Esophagus muscularis mucosa (tissue), 4 donors: ENCODE measurements around the gene AGAP4.
"Not testable (repeated sequence)": the region's sequence is repeated elsewhere in the genome, so short reads cannot be mapped to it uniquely, and the experiment has no call there.

ENCODE experiments used
- EP300 ChIP-seq: sonication (generic); formaldehyde crosslinking; IDR thresholded peaks from one replicate; pipeline ENCODE4 v1.6.1; 2017; ENCODE audit warnings: antibody characterized with exemption
- POLR2A ChIP-seq: fragments of 450-650 bp; IDR thresholded peaks from one replicate; pipeline ENCODE4 v1.6.1; 2017; ENCODE audit warnings: antibody characterized with exemption, moderate library complexity, mild to moderate bottlenecking, low read depth
- TF ChIP-seq, protein P1 (sequence below), 3 experiments: fragments of 200-600 bp in 2 of 3; fragments of 450-650 bp in 1 of 3; sonication (generic) in 2 of 3; IDR thresholded peaks; one replicate each; pipeline ENCODE4 v1.5.1; 2017 to 2019; ENCODE audit warnings: antibody characterized with exemption in 3 of 3, mild to moderate bottlenecking in 2 of 3, moderate library complexity in 1 of 3

DNA sequence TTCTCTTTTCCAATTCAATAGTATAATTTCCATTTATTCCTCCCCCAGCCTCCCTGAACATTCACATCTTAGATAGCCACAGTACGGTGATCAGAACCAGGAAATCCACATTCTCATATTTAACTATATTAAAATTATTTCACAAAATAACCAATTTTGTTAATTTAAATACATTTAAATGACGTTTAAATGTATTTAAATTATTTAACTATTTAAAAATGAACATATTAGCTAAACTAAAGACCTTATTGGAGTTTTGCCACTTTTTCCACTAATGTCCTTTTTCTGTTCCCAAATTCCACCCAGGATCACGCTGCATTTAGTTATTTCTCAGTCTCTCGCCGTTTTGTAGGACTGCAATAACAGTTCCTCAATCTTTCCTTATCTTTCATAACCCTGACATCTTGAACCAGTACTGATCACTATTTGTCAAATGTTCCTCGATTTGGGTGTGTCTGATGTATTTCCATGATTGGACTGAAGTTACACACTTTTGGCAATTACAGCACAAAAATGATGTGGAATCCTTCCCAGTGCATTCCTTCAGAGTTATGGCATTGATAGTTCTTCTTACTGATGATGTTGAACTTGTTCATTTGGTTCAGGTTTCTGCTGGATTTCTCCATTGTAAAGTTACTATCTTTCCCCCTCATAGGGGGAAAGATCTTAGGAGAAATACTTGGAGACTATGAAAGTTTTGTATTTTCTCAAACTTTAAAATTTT lies 27.0 kb downstream of the AGAP4 start:
- TF ChIP-seq POLR2A, EP300: not testable (repeated sequence)
- TF ChIP-seq, protein P1, sequence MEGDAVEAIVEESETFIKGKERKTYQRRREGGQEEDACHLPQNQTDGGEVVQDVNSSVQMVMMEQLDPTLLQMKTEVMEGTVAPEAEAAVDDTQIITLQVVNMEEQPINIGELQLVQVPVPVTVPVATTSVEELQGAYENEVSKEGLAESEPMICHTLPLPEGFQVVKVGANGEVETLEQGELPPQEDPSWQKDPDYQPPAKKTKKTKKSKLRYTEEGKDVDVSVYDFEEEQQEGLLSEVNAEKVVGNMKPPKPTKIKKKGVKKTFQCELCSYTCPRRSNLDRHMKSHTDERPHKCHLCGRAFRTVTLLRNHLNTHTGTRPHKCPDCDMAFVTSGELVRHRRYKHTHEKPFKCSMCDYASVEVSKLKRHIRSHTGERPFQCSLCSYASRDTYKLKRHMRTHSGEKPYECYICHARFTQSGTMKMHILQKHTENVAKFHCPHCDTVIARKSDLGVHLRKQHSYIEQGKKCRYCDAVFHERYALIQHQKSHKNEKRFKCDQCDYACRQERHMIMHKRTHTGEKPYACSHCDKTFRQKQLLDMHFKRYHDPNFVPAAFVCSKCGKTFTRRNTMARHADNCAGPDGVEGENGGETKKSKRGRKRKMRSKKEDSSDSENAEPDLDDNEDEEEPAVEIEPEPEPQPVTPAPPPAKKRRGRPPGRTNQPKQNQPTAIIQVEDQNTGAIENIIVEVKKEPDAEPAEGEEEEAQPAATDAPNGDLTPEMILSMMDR (IDR thresholded peaks at IDR 0.05) = not testable (repeated sequence)
